Glutamatergic neuron (in vitro differentiated cells): ENCODE data around the gene CCDC127. TPM values are rescaled to one million over a fixed set of nuclear protein-coding genes. Genes with fewer than 3 reads are reported as not detected.

ENCODE experiments used
- DNase-seq: peaks from one replicate; pipeline ENCODE4 v3.0.0; 2022
- H3K27ac Mint-ChIP-seq: one replicate; pipeline ENCODE4 v1.8.0; 2020; ENCODE audit warnings: mild to moderate bottlenecking, mixed read lengths, inconsistent platforms; ENCODE audit not compliant: unreplicated experiment
- H3K27me3 Mint-ChIP-seq: one replicate; pipeline ENCODE4 v1.8.0; 2020; ENCODE audit warnings: mild to moderate bottlenecking, moderate library complexity, mixed read lengths, inconsistent platforms; ENCODE audit not compliant: unreplicated experiment
- H3K36me3 Mint-ChIP-seq: one replicate; pipeline ENCODE4 v1.8.0; 2020; ENCODE audit warnings: mild to moderate bottlenecking, mixed read lengths, inconsistent platforms; ENCODE audit not compliant: unreplicated experiment
- H3K4me1 Mint-ChIP-seq: one replicate; pipeline ENCODE4 v1.8.0; 2020; ENCODE audit warnings: mild to moderate bottlenecking, low read depth, mixed read lengths, inconsistent platforms; ENCODE audit not compliant: unreplicated experiment
- H3K4me3 Mint-ChIP-seq: one replicate; pipeline ENCODE4 v1.8.0; 2020; ENCODE audit warnings: mild to moderate bottlenecking, mixed read lengths, inconsistent platforms; ENCODE audit not compliant: unreplicated experiment
- H3K9me3 Mint-ChIP-seq: one replicate; pipeline ENCODE4 v1.8.0; 2020; ENCODE audit warnings: mild to moderate bottlenecking, moderate library complexity, mixed read lengths, inconsistent platforms; ENCODE audit not compliant: unreplicated experiment
- CTCF ChIP-seq: fragments of 200-600 bp; sonication (generic); IDR thresholded peaks from one replicate; pipeline ENCODE4 v1.5.0; 2021; ENCODE audit not compliant: partially characterized antibody, unreplicated experiment
- total RNA-seq: library from RNA; stranded (reverse); fragmentation: NEBNext Ultra II Directional; extraction: Animal tissue kit (Norgen Biotek cat#: 25700); gene quantifications from one replicate; pipeline ENCODE4 v1.2.1, GENCODE V29; 2021; ENCODE audit not compliant: unreplicated experiment

The CCDC127 gene
- total RNA-seq, 1 donor from 2014 or later: 11.9 TPM

GRCh38 chr5:190366-191035 lies 27.5 kb downstream of the CCDC127 start:
- no peaks in the 10 kb centered on the region for H3K36me3 Mint-ChIP-seq
- peaks cover 10% of the 10 kb centered on the region for H3K27me3 Mint-ChIP-seq
- H3K9me3 Mint-ChIP-seq: peaks cover 9% of the 10 kb centered on the region
- TF ChIP-seq CTCF: no peak
- H3K27ac Mint-ChIP-seq: peak overlapping the region; percentile 34
- DNase-seq: peak; percentile 19
- H3K4me3 Mint-ChIP-seq: no peak overlapping the region
- H3K4me1 Mint-ChIP-seq: peaks cover 17% of the 10 kb centered on the region

GRCh38 chr5:189976-190365 lies 28.0 kb downstream of the CCDC127 start:
- peaks cover 6% of the 10 kb centered on the region for H3K27me3 Mint-ChIP-seq
- H3K9me3 Mint-ChIP-seq: peaks cover 4% of the 10 kb centered on the region
- no peak for TF ChIP-seq CTCF
- H3K4me1 Mint-ChIP-seq: peaks cover 19% of the 10 kb centered on the region
- no peaks in the 10 kb centered on the region for H3K36me3 Mint-ChIP-seq
- peak; percentile 14 for DNase-seq
- no peak overlapping the region for H3K27ac Mint-ChIP-seq
- no peak overlapping the region for H3K4me3 Mint-ChIP-seq

DNA sequence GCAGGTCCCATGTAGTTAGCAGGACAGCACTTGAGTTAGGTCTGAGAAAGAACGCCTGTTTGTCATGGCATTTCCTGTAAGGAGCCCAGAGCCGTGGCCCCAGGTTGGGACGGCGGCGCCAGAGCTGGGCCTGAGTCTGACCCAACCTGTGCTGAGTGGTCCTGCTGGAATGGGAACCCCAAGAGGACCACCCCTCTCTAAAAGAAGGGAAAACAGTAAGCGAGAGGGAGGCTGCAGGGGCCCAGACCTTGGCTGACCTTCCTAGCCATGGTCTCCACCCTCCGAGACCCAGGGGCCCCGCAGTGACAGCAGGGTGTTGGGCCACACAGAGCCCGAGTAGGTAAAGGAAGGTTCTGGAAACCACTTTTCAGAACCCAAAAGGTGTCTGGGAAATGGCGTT lies 28.5 kb downstream of the CCDC127 start:
- H3K4me1 Mint-ChIP-seq: peaks cover 22% of the 10 kb centered on the region
- TF ChIP-seq CTCF: no peak
- H3K27ac Mint-ChIP-seq: no peak overlapping the region
- H3K36me3 Mint-ChIP-seq: no peaks in the 10 kb centered on the region
- peak; percentile 9 for DNase-seq
- peaks cover 6% of the 10 kb centered on the region for H3K27me3 Mint-ChIP-seq
- H3K4me3 Mint-ChIP-seq: no peak overlapping the region
- peaks cover 2% of the 10 kb centered on the region for H3K9me3 Mint-ChIP-seq

DNA sequence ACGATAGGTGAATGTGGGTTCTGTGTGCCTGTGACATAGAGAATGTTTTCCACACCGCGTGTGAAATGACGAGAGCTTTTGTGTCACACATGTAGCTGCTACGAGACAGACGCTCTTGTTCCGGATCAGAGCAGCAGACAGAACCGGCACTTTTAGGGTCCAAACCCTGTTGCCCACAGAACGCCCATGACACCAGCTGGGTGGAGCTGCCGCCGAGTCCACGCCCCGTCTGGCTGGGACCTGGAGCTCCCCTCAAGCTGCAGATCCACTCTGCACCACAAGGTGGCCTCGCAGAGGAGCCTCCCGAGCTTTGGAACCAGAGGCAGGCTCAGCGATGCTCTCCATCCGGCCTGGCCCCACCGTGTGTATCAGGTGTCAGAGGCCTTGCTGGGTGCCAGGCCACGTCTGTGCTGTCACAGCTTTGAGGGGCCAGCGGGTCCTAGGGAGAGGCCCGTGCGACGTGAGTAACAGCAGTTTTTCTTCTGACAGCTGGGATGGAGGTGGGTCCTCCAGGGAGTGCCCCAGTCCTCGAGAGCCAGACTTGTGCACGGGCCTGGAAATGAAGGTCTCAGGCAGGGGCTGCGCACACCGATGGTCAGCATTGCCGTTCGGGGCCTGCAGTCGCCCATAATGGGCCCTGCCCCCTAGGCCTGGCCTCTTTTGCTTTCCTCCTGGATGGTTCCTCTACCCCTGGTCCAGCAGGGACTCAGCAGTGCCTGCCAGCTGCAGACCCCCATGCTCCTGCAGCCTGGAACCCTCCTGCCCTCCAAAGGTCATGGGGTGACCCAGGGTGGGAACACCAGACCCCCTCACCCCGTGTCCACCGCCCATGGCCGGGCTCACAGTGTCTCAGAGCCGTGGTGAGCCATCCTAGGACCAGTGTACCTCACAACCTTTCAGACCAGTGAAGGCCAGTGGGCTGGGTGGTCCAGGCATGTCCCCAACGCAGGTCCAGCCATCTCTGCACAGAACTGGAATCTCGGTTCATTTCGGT lies 29.2 kb downstream of the CCDC127 start:
- peaks cover 22% of the 10 kb centered on the region for H3K4me1 Mint-ChIP-seq
- peak overlapping the region; percentile 55 for H3K27ac Mint-ChIP-seq
- H3K4me3 Mint-ChIP-seq: no peak overlapping the region
- peaks cover 6% of the 10 kb centered on the region for H3K27me3 Mint-ChIP-seq
- TF ChIP-seq CTCF: peak; percentile 97
- peaks cover 2% of the 10 kb centered on the region for H3K9me3 Mint-ChIP-seq
- H3K36me3 Mint-ChIP-seq: no peaks in the 10 kb centered on the region
- peak; percentile 96 for DNase-seq
